ENCODE results near the gene EFNA5. TPM values are rescaled to one million over a fixed set of nuclear protein-coding genes. Genes with fewer than 3 reads are reported as not detected.

EFNA5 gene
- polyA plus RNA-seq, 3 donors = 0.74 to 5.4 (median 2.8) TPM

GRCh38 chr5:107385708-107386107 lies 285.0 kb downstream of the EFNA5 start:
- H3K27ac ChIP-seq (ENCODE audit: low read depth, low read length) = no peak overlapping the region
- WGBS, 3 donors = 85 to 95% (median 88%) methylated on average over 2 of the region's 2 CpGs

- 81 to 95% (median 93%) methylated on average over 4 of the region's 4 CpGs for WGBS, 3 donors
- H3K27ac ChIP-seq (ENCODE audit: low read depth, low read length) = no peak overlapping the region
These were observed 286.5 kb downstream of the EFNA5 start for GRCh38 chr5:107384256-107384655.

- no peak overlapping the region for H3K27ac ChIP-seq (ENCODE audit: low read depth, low read length)
- WGBS, 3 donors = 74 to 93% (median 88%) methylated on average over 1 of the region's 1 CpG
These were observed 287.3 kb downstream of the EFNA5 start for GRCh38 chr5:107383414-107383813.

GRCh38 chr5:107381189-107381856 lies 289.4 kb downstream of the EFNA5 start:
- H3K27ac ChIP-seq (ENCODE audit: low read depth, low read length) = no peak overlapping the region
- WGBS, 3 donors = 90 to 92% (median 91%) methylated on average over 13 of the region's 13 CpGs

GRCh38 chr5:107380654-107381053 lies 290.1 kb downstream of the EFNA5 start:
- 93 to 99% (median 93%) methylated on average over 10 of the region's 10 CpGs for WGBS, 3 donors
- no peak overlapping the region for H3K27ac ChIP-seq (ENCODE audit: low read depth, low read length)

GRCh38 chr5:107378218-107378899 lies 292.4 kb downstream of the EFNA5 start:
- 65 to 90% (median 88%) methylated on average over 2 of the region's 2 CpGs for WGBS, 3 donors
- no peak overlapping the region for H3K27ac ChIP-seq (ENCODE audit: low read depth, low read length)

GRCh38 chr5:107377277-107377609 lies 293.5 kb downstream of the EFNA5 start:
- 88 to 90% (median 89%) methylated on average over 5 of the region's 5 CpGs for WGBS, 3 donors

GRCh38 chr5:107376546-107377276 lies 294.0 kb downstream of the EFNA5 start:
- no peak overlapping the region for H3K27ac ChIP-seq (ENCODE audit: low read depth, low read length)
- WGBS, 3 donors = 87 to 91% (median 91%) methylated on average over 11 of the region's 11 CpGs

More at GRCh38 chr5:107377277-107377609, 293.5 kb downstream of the EFNA5 start:
- H3K27ac ChIP-seq (ENCODE audit: low read depth, low read length) = no peak overlapping the region

- WGBS, 3 donors = 79 to 87% (median 86%) methylated on average over 9 of the region's 9 CpGs
- no peak overlapping the region for H3K27ac ChIP-seq (ENCODE audit: low read depth, low read length)
These were observed 297.0 kb downstream of the EFNA5 start for GRCh38 chr5:107373549-107374263.

- H3K27ac ChIP-seq (ENCODE audit: low read depth, low read length) = no peak overlapping the region
- WGBS, 3 donors = 72 to 77% (median 72%) methylated on average over 7 of the region's 7 CpGs
These were observed 297.9 kb downstream of the EFNA5 start for GRCh38 chr5:107372723-107373450.

GRCh38 chr5:107370396-107370968 lies 300.3 kb downstream of the EFNA5 start:
- no peak overlapping the region for H3K27ac ChIP-seq (ENCODE audit: low read depth, low read length)
- 65 to 83% (median 77%) methylated on average over 6 of the region's 6 CpGs for WGBS, 3 donors

- 86 to 98% (median 93%) methylated on average over 1 of the region's 1 CpG for WGBS, 3 donors
- no peak overlapping the region for H3K27ac ChIP-seq (ENCODE audit: low read depth, low read length)
These were observed 301.1 kb downstream of the EFNA5 start for GRCh38 chr5:107369622-107370021.

- no peak overlapping the region for H3K27ac ChIP-seq (ENCODE audit: low read depth, low read length)
- WGBS, 3 donors = 66 to 93% (median 91%) methylated on average over 7 of the region's 7 CpGs
These were observed 302.1 kb downstream of the EFNA5 start for GRCh38 chr5:107368615-107369014.

GRCh38 chr5:107367939-107368338 lies 302.8 kb downstream of the EFNA5 start:
- WGBS, 3 donors = 80 to 95% (median 85%) methylated on average over 2 of the region's 2 CpGs
- H3K27ac ChIP-seq (ENCODE audit: low read depth, low read length) = no peak overlapping the region

GRCh38 chr5:107367480-107367879 lies 303.3 kb downstream of the EFNA5 start:
- no peak overlapping the region for H3K27ac ChIP-seq (ENCODE audit: low read depth, low read length)
- WGBS, 3 donors = 81 to 96% (median 94%) methylated on average over 4 of the region's 4 CpGs

GRCh38 chr5:107365320-107366109 lies 305.2 kb downstream of the EFNA5 start:
- WGBS, 3 donors = 58 to 80% (median 59%) methylated on average over 10 of the region's 10 CpGs
- H3K27ac ChIP-seq (ENCODE audit: low read depth, low read length) = no peak overlapping the region

Measured in adipose tissue (tissue), 3 donors.